NCI-H2227 (cell line): ENCODE data around the gene RBMS3.
A peak's percentile ranks its signal among the peaks of the same experiment; 100 is the strongest.
"Not testable (repeated sequence)": the region's sequence is repeated elsewhere in the genome, so short reads cannot be mapped to it uniquely, and the experiment has no call there.

Source experiments
- DNase-seq: peaks from one replicate; lab custom pipeline; 2025; ENCODE audit not compliant: unreplicated experiment; lab: John Stamatoyannopoulos, UW

The RBMS3 gene

DNA sequence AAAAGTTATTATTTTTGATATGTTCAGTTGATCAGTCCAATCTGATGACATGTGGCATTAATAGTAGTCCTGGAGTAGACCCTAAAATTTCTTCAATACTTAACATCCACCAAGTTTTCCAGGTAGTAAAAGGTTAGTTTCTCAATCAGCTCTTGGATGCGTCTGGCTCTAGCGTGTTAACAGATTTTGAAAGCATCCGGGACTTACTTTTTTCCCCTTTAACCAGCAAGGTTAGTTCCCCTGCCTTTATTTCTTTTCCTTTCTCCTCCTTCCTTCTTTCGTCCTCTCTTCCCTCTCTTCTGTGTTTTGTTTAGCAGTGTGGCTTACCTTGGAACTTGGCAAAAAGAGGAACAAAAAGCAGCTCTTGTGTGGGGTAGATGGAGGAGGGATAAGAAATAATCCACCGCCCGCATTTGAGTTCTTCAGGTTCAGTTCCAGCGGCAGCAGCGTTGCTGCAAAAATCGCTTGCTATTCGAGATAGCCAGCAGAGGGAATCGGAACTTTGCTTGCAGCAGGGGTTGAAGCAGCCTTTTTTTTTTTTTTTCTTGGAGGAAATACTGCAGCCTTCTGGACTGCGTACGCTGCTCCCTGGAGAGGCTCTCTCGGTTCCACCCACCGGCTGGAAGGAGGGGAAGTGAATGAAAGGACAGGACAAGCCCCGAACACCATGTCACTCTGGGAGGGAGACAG, at the start of gene RBMS3:
Gene RBMS3, plus strand, starts transcription at position 668 of the 690 bp plus-strand sequence.
- DNase-seq = peak; percentile 83

- not testable (repeated sequence) for DNase-seq
These were observed 47.7 kb upstream of the RBMS3 start for GRCh38 chr3:29233126-29233525.

DNA sequence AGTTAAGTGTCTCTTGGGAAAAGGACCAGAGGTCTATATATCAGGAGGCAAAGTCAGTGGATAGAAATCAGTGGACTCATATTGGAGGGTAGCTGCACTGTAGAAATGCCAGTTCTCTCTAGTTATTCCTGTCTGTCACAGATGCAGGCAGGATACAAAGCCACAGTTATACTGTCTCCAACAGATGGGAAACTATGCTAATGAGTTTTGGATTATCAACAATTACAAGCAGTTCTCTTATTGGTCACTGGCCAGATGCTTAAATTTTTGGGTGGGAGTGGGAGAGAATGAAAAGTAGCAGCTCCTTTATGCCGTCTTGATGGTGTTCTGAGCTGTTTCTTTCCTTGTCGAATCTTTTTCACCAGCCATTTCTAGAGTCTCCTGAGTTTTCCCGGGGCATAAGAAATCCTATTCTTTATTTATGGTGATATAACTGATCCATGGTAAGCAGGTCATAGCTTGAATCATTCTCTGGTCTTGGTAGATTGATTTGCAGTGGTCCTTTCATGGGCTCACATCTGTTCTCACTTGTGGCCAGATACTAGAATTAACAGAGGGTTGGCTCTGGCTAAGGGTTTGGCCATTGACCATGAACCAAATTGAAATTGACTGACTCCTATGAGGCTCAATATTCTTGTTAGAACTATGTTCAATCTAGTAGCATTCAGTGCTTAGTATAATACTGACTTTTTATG, 44.6 kb upstream of the RBMS3 start:
- DNase-seq = no peak

DNA sequence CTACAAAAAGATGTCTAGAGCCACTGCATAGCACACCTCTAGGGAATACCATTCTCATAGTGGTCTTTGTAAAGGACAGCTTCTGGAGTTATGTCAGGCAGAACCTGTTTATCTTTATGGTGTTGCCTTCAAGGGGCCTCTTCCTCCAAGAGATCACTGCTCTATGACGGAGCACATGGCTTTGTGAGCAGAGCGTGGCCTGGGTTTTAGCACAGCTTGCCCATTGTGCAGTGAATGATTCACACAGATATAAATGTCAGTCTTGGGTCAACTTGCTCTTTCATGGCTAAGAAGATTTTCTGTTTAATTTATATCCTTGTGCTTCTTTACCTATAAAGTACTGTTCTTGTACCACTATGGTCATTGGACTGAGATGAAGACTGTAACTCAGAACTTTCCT, 41.5 kb upstream of the RBMS3 start:
- no peak for DNase-seq

- DNase-seq = no peak
These were observed 40.6 kb upstream of the RBMS3 start for GRCh38 chr3:29240248-29240647.

DNA sequence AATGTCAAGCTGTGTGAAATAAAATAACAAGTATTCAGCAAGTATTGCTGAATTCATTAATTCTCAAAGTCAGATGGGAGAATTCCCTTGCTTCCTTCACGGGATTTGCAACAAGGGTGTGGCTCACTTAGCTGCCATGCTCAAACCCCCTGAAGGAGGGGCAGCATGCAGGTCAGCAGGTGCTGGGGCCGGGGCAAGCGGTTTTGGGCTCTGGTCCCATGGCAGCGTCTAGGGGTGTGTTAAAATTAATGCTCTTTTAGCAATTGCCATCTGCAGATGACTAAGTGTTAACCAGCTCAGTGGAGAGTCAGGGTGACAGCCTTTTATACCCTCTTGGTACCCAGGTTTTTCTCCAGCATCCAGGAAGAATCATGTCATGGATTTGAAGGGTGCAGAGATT, 40.0 kb upstream of the RBMS3 start:
- DNase-seq = no peak

GRCh38 chr3:29241855-29242254, 39.0 kb upstream of the RBMS3 start:
- no peak for DNase-seq

DNA sequence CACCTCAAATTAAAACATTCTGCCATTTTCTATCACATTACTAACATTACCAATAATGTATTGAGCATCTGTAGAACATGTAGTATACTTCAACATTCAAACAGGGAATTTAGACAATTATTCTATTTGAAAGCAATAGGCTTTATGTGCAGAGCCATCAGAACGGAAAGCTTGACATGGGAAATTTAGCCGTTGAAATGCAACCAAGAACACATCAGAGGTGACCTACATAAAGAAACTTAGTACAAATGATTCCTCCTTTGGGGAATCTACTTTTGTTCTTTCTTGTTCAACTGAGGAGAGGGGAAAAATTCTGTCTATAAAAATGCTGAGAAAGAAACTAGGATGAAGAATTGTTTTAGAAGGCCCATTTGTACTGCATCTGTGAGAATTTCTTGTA, 38.6 kb upstream of the RBMS3 start:
- DNase-seq = no peak

GRCh38 chr3:29245441-29245840, 35.4 kb upstream of the RBMS3 start:
- no peak for DNase-seq

GRCh38 chr3:29247088-29247745, 33.7 kb upstream of the RBMS3 start:
- DNase-seq = no peak

- no peak for DNase-seq
These were observed 31.0 kb upstream of the RBMS3 start for GRCh38 chr3:29249829-29250345.

DNA sequence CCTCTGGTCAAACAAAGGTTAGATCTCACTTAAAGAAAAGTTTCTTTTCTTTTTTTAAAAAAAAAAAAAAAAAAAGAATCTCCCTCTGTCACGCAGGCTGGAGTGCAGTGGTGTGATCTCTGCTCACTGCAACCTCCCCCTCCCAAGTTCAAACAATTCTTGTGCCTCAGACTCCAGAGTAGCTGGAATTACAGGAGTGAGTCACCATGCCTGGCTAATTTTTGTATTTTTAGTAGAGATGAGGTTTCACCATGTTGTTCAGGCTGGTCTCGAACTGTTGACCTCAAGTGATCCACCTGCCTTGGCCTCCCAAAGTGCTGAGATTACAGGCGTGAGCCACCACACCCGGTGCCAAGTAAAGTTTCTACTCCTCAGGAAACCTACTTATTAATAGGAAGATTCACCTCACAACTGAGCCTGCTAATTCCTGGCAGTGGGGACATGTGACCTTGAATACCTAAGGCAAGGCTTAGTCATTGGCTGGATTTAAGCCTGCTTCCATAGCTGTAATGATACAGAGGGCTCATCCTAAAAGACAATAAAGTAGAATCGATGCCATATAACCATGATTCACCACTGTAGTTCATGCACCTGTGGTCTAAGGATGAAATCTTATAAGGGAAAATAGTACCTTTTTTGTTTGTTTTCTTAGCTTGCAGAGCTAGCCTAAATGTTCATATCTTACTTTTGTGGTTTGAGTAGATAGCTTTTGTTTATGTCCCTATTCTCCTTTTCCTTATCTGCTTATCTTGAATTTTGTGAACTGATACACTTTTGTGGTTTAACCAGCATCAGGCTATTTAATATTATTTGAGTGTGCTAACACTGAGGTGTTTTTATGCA, 24.8 kb upstream of the RBMS3 start:
- DNase-seq = no peak

DNA sequence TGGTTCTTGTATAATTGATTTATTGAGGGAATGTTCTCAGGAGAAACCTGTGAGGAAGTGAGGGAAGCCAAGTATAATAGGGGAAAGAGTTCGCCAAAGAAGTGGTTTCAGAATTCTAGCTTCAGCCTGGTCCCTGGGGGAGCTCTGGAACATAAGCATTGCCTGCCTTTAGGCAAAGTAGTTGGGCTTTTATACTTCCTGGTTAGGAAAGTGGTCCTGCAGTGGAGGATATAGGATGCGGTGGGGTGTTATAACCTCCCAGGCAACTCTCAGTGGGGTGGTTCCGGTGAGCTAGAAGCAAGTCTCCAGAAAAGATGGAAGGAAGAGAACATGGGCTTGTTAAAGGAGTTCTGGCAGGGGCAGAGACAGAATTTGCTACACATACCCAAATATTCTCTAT, 22.7 kb upstream of the RBMS3 start:
- DNase-seq = no peak

DNA sequence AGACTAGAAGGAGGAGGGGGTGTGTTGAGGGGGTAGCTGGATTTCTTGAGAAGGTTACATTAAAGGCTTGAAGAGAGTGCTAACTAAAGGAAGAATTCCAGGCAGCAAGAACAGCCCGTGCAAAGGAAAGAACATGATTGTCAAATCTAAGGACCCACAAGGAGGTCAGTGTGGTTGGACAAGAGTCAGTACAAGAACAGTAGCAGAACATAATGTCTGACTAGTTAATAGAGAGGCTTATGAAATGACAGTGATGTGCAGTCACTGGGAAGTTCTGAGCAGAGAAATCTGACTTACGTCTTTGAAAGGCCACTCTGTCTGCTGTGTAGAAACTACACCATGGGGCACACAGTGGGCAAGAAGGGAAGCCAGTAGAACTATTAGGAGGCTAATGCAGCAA, 19.8 kb upstream of the RBMS3 start:
- no peak for DNase-seq

GRCh38 chr3:29263476-29263875, 17.4 kb upstream of the RBMS3 start:
- no peak for DNase-seq

GRCh38 chr3:29265509-29266072, 15.3 kb upstream of the RBMS3 start:
- DNase-seq = no peak

DNA sequence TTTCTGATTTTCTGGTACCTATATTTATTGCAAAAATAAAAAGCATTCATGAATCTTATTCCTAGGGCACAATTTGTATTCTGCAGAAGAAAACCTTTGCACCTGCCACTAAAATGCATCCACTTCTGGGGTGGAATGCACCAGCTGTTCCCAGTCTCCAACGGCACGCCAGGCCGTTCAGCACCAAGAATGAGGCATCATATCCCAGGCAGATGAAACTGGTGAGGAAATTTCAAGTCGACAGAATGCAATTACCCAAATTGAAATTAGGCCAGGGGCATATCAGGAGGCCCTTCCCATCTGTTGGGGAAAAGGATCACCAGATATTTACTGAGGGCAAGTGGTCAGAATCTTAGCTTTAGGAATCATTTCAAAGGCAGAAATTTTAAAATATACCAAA, 13.6 kb upstream of the RBMS3 start:
- DNase-seq = no peak

- DNase-seq = no peak
These were observed 12.2 kb upstream of the RBMS3 start for GRCh38 chr3:29268651-29269050.

DNA sequence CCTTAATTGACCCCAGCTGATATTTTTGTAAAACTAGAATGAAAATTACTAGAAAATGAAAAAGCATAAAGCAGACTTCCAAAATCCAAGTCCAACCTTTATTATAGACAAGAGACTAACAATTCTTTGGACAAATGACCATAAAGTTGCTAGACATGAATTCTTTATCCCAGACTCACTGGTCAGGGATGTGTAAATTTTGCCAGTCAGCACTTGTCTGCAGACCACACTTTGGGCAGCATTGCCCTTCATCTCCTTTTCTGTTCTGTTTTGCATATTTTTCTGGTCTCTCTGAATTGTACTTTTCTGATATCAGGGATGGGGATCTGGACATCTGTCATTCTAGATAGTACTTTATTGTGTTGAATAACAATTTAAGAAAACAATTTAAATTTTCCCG, 10.1 kb upstream of the RBMS3 start:
- DNase-seq = no peak

GRCh38 chr3:29271475-29271874, 9.4 kb upstream of the RBMS3 start:
- no peak for DNase-seq

GRCh38 chr3:29274667-29275066, 6.2 kb upstream of the RBMS3 start:
- no peak for DNase-seq
